ENCODE data around the gene AK1. TPM values are rescaled to one million over a fixed set of nuclear protein-coding genes. Genes with fewer than 3 reads are reported as not detected.
A peak's percentile ranks its signal among the peaks of the same experiment; 100 is the strongest.

Gene AK1
- total and polyA plus RNA-seq, 9 of the 15 experiments (the other 6 are each of a cell fraction or from before 2014, with no cell fraction given) = 10.1 to 71.8 (median 39.0) TPM

- H3K9me3 ChIP-seq (replicated peaks; ENCODE audit: control insufficient read depth, insufficient read depth, low read depth, low read length) = no peaks in the 10 kb centered on the region; the same call in 1 of the 2 replicates
- ChIA-PET CTCF (ENCODE audit: low intra/inter-chr PET ratio) (no interaction called here), POLR2A (interaction anchor here (1.2 to 1.9 kb wide), 2 partner anchors 9 to 10 kb away, joined by 3 to 5 read pairs; no protein-coding TSS in a partner anchor)
- peaks cover 0 to 35% of the 10 kb centered on the region in 2 experiments; a peak in 3 of 5 replicates for H3K4me1 ChIP-seq (replicated peaks in 1 of 2; ENCODE audit: control insufficient read depth in 2 of 2, insufficient read depth in 2 of 2, low read length in 2 of 2)
- no peak for DNase-seq (ENCODE audit: extremely low read depth in 1 of 4, low spot score in 3 of 4)
- WGBS (ENCODE audit: insufficient coverage, low coverage, missing lambda C conversion rate) = 41% methylated on average over 2 of the region's 2 CpGs
- BruUV-seq (replicated peaks) = no TSS peak
- no peak overlapping the region for H3K4me3 ChIP-seq
- H3K27ac ChIP-seq (ENCODE audit: extremely low read depth, low read depth, low read length) = no peak overlapping the region; the same call in 2 of the 3 replicates
- H3K27me3 ChIP-seq (ENCODE audit: control insufficient read depth in 2 of 2, insufficient read depth in 2 of 2, low read length in 2 of 2) = no peaks in the 10 kb centered on the region
- ATAC-seq = peak; percentile 84
- no peak overlapping the region for H3K4me2 ChIP-seq (ENCODE audit: insufficient read depth, low read length)
- peaks cover 64% of the 10 kb centered on the region for H3K36me3 ChIP-seq (ENCODE audit: control insufficient read depth, insufficient read depth, low read length)
- H3K79me2 ChIP-seq (ENCODE audit: control insufficient read depth, insufficient read depth, low read length) = no peaks in the 10 kb centered on the region
- in situ Hi-C loops (cut with MboI) = no loop called here
- H3K9ac ChIP-seq (ENCODE audit: insufficient read depth in 1 of 2, low read depth in 2 of 2, low read length in 2 of 2) = peak overlapping the region in 1 of 2 experiments; percentile 78; a peak in 1 of 4 replicates
- peak; percentile 86 for FAIRE-seq
- H3K9me1 ChIP-seq (ENCODE audit: control insufficient read depth, insufficient read depth, low read length) = no peaks in the 10 kb centered on the region
- no peaks in the 10 kb centered on the region for H4K20me1 ChIP-seq (replicated peaks; ENCODE audit: control insufficient read depth, insufficient read depth, low read length)
- no peak overlapping the region for H2AFZ ChIP-seq (ENCODE audit: low read depth, low read length)
- no peak for TF ChIP-seq NEUROD1 (IDR thresholded peaks at IDR 0.05; ENCODE audit: borderline replicate concordance, low read depth, low read length, partially characterized antibody)
- TF ChIP-seq MAX (CRISPR knock-in tag; IDR thresholded peaks at IDR 0.05) = no peak
- peak in 1 of 2 experiments; percentile 26; a peak in 1 of 4 replicates for TF ChIP-seq RAD21 (CRISPR knock-in tag; conservative IDR thresholded peaks at IDR 0.05 in 1 of 2, IDR thresholded peaks at IDR 0.05 in 1 of 2)
- TF ChIP-seq PTBP1 (IDR thresholded peaks at IDR 0.05; ENCODE audit: low read depth, low read length) = no peak
- 0 out of 2 replicates have a peak, but pooled peaks have one; percentile 46 for TF ChIP-seq MED1 (CRISPR knock-in tag; IDR thresholded peaks at IDR 0.05; ENCODE audit: borderline replicate concordance)
- TF ChIP-seq CTCF (IDR thresholded peaks at IDR 0.05 in 2 of 3, conservative IDR thresholded peaks at IDR 0.05 in 1 of 3; ENCODE audit: insufficient read depth in 2 of 3, low read depth in 1 of 3, low read length in 3 of 3) = peak; percentile 33 to 46 (median 44); a peak in 4 of 6 replicates
- intact Hi-C loops (cut with micrococcal nuclease) = no loop called here
Measured at GRCh38 chr9:127887792-127888191, 10.3 kb upstream of the AK1 start.
